Loucy (cell line): ENCODE results near the gene ABCG1.

Experiments
- H2AFZ ChIP-seq: fragments of 200-600 bp; sonication (generic); 2 replicates; pipeline ENCODE4 v1.6.0; 2016; ENCODE audit warnings: antibody characterized with exemption, mild to moderate bottlenecking, low read length, moderate library complexity
- H3F3A ChIP-seq: fragments of 200-600 bp; 2 replicates; pipeline ENCODE4 v1.6.0; 2016; ENCODE audit warnings: antibody characterized with exemption, low read depth, mild to moderate bottlenecking
- H3K27me3 ChIP-seq: fragments of 200-600 bp; sonication (generic); 2 replicates; pipeline ENCODE4 v1.6.1; 2014; ENCODE audit warnings: low read length, mild to moderate bottlenecking; ENCODE audit not compliant: insufficient read depth, poor library complexity, severe bottlenecking
- H3K36me3 ChIP-seq: fragments of 200-600 bp; sonication (generic); 2 replicates; pipeline ENCODE4 v1.6.1; 2016; ENCODE audit warnings: low read length; ENCODE audit not compliant: insufficient read depth
- H3K4me1 ChIP-seq: fragments of 200-600 bp; sonication (generic); 2 replicates; pipeline ENCODE4 v1.5.1; 2014; ENCODE audit warnings: low read length, mild to moderate bottlenecking; ENCODE audit not compliant: insufficient read depth, poor library complexity, severe bottlenecking
- H3K4me2 ChIP-seq: fragments of 200-600 bp; sonication (generic); 2 replicates; pipeline ENCODE4 v1.6.0; 2014; ENCODE audit warnings: antibody characterized with exemption, low read length, low read depth, mild to moderate bottlenecking; ENCODE audit not compliant: poor library complexity, severe bottlenecking
- H3K4me3 ChIP-seq: fragments of 200-600 bp; sonication (generic); 2 replicates; pipeline ENCODE4 v1.5.1; 2014; ENCODE audit warnings: low read length, mild to moderate bottlenecking, mixed read lengths; ENCODE audit not compliant: poor library complexity, severe bottlenecking
- H3K79me2 ChIP-seq: fragments of 200-600 bp; sonication (generic); 2 replicates; pipeline ENCODE4 v1.6.1; 2014; ENCODE audit warnings: low read length; ENCODE audit not compliant: insufficient read depth
- H3K9ac ChIP-seq: fragments of 200-600 bp; sonication (generic); 2 replicates; pipeline ENCODE4 v1.6.0; 2014; ENCODE audit warnings: mild to moderate bottlenecking, low read depth, low read length, moderate library complexity; ENCODE audit not compliant: poor library complexity, severe bottlenecking
- H3K9me2 ChIP-seq: fragments of 200-600 bp; sonication (generic); replicated peaks from 2 replicates; pipeline ENCODE4 v1.6.1; 2016; ENCODE audit warnings: low read depth, low read length, mixed read lengths
- H3K9me3 ChIP-seq: fragments of 200-600 bp; sonication (generic); 2 replicates; pipeline ENCODE4 v1.6.1; 2014; ENCODE audit warnings: mild to moderate bottlenecking, antibody characterized with exemption, low read length, low read depth; ENCODE audit not compliant: insufficient read depth
- H4K20me1 ChIP-seq: fragments of 200-600 bp; sonication (generic); 2 replicates; pipeline ENCODE4 v1.6.0; 2014; ENCODE audit warnings: antibody characterized with exemption, low read length, mild to moderate bottlenecking; ENCODE audit not compliant: insufficient read depth, poor library complexity, severe bottlenecking
- EZH2phosphoT487 ChIP-seq: fragments of 200-600 bp; IDR thresholded peaks from 2 replicates; pipeline ENCODE4 v1.6.1; 2018; ENCODE audit warnings: antibody characterized with exemption, mild to moderate bottlenecking, moderate library complexity, borderline replicate concordance
- TF ChIP-seq, protein P1 (sequence below): fragments of 200-600 bp; sonication (generic); conservative IDR thresholded peaks from 2 replicates; pipeline ENCODE4 v1.5.1; 2014; ENCODE audit warnings: mild to moderate bottlenecking, antibody characterized with exemption, low read length

ABCG1 gene

GRCh38 chr21:42247716-42248115, 28.8 kb downstream of the ABCG1 start:
- Histone ChIP-seq H4K20me1 (no peaks in the 10 kb centered on the region), H3K4me2 (no peak overlapping the region), H3K36me3 (peaks cover 5% of the 10 kb centered on the region; the same call in 1 of the 2 replicates), H3K4me3 (no peak overlapping the region), H3K79me2 (peaks cover 95% of the 10 kb centered on the region), H3F3A (no peaks in the 10 kb centered on the region), H3K9me2 (no peaks in the 10 kb centered on the region), H3K9me3 (no peaks in the 10 kb centered on the region), H3K27me3 (no peaks in the 10 kb centered on the region), H3K9ac (no peak overlapping the region), H2AFZ (no peak overlapping the region), H3K4me1 (peaks cover 25% of the 10 kb centered on the region)
- TF ChIP-seq, protein P1, sequence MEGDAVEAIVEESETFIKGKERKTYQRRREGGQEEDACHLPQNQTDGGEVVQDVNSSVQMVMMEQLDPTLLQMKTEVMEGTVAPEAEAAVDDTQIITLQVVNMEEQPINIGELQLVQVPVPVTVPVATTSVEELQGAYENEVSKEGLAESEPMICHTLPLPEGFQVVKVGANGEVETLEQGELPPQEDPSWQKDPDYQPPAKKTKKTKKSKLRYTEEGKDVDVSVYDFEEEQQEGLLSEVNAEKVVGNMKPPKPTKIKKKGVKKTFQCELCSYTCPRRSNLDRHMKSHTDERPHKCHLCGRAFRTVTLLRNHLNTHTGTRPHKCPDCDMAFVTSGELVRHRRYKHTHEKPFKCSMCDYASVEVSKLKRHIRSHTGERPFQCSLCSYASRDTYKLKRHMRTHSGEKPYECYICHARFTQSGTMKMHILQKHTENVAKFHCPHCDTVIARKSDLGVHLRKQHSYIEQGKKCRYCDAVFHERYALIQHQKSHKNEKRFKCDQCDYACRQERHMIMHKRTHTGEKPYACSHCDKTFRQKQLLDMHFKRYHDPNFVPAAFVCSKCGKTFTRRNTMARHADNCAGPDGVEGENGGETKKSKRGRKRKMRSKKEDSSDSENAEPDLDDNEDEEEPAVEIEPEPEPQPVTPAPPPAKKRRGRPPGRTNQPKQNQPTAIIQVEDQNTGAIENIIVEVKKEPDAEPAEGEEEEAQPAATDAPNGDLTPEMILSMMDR, result no peak
- TF ChIP-seq EZH2phosphoT487, result no peak

- Histone ChIP-seq H3K4me2 (no peak overlapping the region), H3K9ac (no peak overlapping the region), H3K4me1 (peaks cover 21% of the 10 kb centered on the region), H3K9me3 (no peaks in the 10 kb centered on the region), H3F3A (no peaks in the 10 kb centered on the region), H3K36me3 (peaks cover 5% of the 10 kb centered on the region; the same call in 1 of the 2 replicates), H3K27me3 (no peaks in the 10 kb centered on the region), H3K79me2 (peaks cover 96% of the 10 kb centered on the region), H4K20me1 (no peaks in the 10 kb centered on the region), H3K9me2 (no peaks in the 10 kb centered on the region), H3K4me3 (no peak overlapping the region), H2AFZ (no peak overlapping the region)
- TF ChIP-seq EZH2phosphoT487, result no peak
- TF ChIP-seq, protein P1, result no peak
These were observed 29.3 kb downstream of the ABCG1 start for GRCh38 chr21:42248241-42248640.

DNA sequence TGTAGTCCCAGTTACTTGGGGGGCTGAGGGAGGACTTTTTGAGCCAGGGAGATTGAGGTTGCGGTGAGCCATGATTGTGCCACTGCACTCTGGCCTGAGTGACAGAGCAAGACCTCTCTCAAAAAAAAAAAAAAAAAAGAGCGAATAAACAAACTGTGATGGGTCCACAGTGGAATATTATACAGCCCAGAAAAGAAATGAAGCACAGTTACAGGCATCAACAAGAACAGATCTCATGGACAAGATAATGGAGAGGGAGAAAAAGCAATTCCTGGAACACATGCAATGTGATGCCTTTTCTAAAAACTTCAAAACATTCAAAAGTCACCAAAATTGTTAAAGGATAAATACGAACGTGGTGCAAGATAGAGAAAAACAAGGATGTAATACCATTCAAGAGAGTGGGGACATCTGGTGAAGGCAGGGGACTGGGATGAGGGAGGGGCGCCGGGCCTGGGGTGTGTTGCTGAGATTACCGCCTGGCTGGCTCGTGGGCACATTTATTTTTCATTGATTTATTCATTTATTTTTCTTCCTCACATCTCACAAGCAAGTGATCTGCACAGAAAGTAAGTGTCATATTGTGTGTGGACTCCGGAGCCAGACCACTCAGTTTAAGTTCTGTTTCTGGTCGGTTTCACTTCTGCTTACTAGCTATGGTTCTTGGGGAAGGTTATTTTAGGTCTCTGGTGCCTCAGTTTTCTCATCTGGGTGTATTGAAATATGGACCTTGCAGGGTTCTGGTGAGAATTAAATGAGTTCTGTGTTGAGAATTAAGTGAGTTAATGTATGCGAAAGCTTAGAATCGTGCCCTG, 30.1 kb downstream of the ABCG1 start:
- Histone ChIP-seq H3K36me3 (peaks cover 5% of the 10 kb centered on the region; the same call in 1 of the 2 replicates), H3K9me2 (no peaks in the 10 kb centered on the region), H3K4me2 (no peak overlapping the region), H3K9me3 (no peaks in the 10 kb centered on the region), H4K20me1 (no peaks in the 10 kb centered on the region), H3K9ac (no peak overlapping the region), H2AFZ (no peak overlapping the region), H3F3A (no peaks in the 10 kb centered on the region), H3K4me3 (no peak overlapping the region), H3K4me1 (peaks cover 28% of the 10 kb centered on the region), H3K27me3 (no peaks in the 10 kb centered on the region), H3K79me2 (peaks cover 99% of the 10 kb centered on the region)
- TF ChIP-seq, protein P1, result no peak
